AG09309 (cell line): ENCODE results near the gene CIT.

ENCODE experiments used
- DNase-seq: peaks from one replicate; pipeline ENCODE4 v3.0.0-alpha.2; 2010; ENCODE audit warnings: low read depth
- H3K4me3 ChIP-seq: 2 replicates; pipeline ENCODE4 v1.5.1; 2011; ENCODE audit warnings: mild to moderate bottlenecking, low read depth, low read length, moderate library complexity; ENCODE audit not compliant: control insufficient read depth
- CTCF ChIP-seq: IDR thresholded peaks from 2 replicates; pipeline ENCODE4 v1.5.1; 2011; ENCODE audit warnings: mild to moderate bottlenecking, low read depth, low read length, inconsistent platforms; ENCODE audit not compliant: insufficient read depth, control insufficient read depth; ENCODE audit errors: missing control alignments

The CIT gene

GRCh38 chr12:119796292-119796691, 80.8 kb downstream of the CIT start:
- DNase-seq, result no peak
- no peak for TF ChIP-seq CTCF
- no peak overlapping the region for H3K4me3 ChIP-seq

- no peak for DNase-seq
- no peak for TF ChIP-seq CTCF
- no peak overlapping the region for H3K4me3 ChIP-seq
Measured at GRCh38 chr12:119791453-119791852, 85.7 kb downstream of the CIT start.

GRCh38 chr12:119788786-119789185, 88.3 kb downstream of the CIT start:
- DNase-seq, result no peak
- no peak for TF ChIP-seq CTCF
- H3K4me3 ChIP-seq, result no peak overlapping the region

DNA sequence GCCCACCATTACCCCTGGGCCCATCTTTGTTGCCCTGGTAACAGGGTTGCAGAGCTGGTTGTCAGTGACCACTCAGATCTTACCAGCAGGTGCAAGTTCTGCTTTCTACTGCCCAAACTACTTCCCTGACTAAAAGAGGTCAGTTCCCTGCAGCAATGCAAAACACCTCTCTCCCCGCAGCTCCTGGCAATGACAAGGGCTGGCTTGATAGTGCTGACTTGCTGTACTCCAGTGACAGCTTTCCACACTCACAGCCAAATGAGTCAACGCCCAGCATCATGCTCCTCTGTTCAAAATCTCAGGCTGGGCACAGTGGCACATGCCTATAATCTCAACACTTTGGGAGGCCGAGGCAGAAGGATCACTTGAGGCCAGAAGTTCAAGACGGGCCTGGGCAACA, 90.6 kb downstream of the CIT start:
- no peak overlapping the region for H3K4me3 ChIP-seq
- TF ChIP-seq CTCF, result no peak

DNA sequence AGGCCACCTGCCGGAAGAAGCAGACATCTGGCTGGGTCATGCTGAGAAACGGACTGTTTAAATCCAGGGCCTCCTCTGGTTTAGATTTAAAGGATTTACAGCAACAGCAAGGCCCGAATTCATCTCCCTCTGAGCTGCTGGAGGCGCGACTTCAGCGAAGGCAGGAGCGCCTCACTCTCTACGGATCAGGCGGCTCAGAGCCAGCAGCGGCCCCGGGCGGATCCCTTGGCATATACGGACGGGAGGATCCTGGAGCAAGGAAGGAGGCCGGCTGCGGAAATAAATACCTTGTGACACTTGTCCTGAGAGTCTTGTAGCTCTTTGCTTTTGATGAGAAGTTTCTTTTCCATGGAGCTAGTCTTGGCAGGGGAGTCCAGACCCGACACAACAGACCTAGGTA, 92.4 kb downstream of the CIT start:
- H3K4me3 ChIP-seq, result no peak overlapping the region
- TF ChIP-seq CTCF, result no peak
- no peak for DNase-seq

More for the DNA sequence above, 90.6 kb downstream of the CIT start:
- no peak for DNase-seq

DNA sequence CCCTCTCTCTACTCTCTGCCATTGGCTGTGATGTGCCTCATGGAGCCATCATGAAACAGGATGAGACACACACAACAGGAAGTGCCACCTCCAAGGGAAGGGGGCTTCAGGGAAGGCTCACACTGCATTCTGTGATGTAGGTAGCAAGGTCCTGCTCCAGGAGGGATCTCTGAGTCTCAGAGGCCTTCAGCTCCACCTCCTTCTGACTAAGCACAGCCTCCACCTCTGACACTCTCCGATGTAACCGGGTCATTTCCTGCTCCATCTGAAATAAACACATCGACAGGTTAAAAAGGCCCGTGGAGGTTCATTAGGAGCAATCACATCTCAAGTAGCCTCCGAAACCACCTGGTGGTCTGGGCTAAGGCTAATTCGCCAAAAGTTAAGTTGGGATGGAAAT, 93.3 kb downstream of the CIT start:
- TF ChIP-seq CTCF, result no peak
- no peak for DNase-seq
- no peak overlapping the region for H3K4me3 ChIP-seq

- no peak overlapping the region for H3K4me3 ChIP-seq
- TF ChIP-seq CTCF, result no peak
- no peak for DNase-seq
Measured at GRCh38 chr12:119781804-119782203, 95.3 kb downstream of the CIT start.
